HepG2 (cell line): ENCODE measurements around the gene UNC13D. TPM values are rescaled to one million over a fixed set of nuclear protein-coding genes. Genes with fewer than 3 reads are reported as not detected.

ENCODE experiments used
- ATAC-seq: fragments of 200-7000 bp; cut with Tn5 transposase; 3 replicates; pipeline ENCODE4 v1.9.1; 2020; ENCODE audit warnings: mild to moderate bottlenecking, moderate library complexity
- BruUV-seq: library from RNA; stranded (reverse); fragments of 400-500 nt; replicated peaks from 2 replicates; lab custom pipeline; 2021; lab: Mats Ljungman, UMichigan
- CTCF ChIA-PET: fragments of 300-600 bp; formaldehyde crosslinking; extraction: SDS; loops from one replicate; lab custom pipeline; 2021; ENCODE audit warnings: low total read pairs, inconsistent platforms, low intra/inter-chr PET ratio; lab: Yijun Ruan, JAX
- POLR2A ChIA-PET: fragments of 350-600 bp; sonication (Branson Sonifier 250); formaldehyde crosslinking; loops from one replicate; lab custom pipeline; 2020; ENCODE audit warnings: antibody characterized with exemption, inconsistent platforms; lab: Yijun Ruan, JAX
- DNase-seq: peaks from one replicate; pipeline ENCODE4 v3.0.0-alpha.2; 2015; ENCODE audit warnings: low spot score
- FAIRE-seq: peaks from 3 replicates; lab custom pipeline; 2011; peaks lifted over from hg19 to GRCh38; lab: Jason Lieb, UNC
- H2AFZ ChIP-seq: one replicate; pipeline ENCODE4 v1.6.1; 2011; ENCODE audit warnings: low read length, inconsistent platforms
- H3K27ac ChIP-seq: fragments of 300-600 bp; 3 replicates; pipeline ENCODE4 v1.8.0; 2011; ENCODE audit warnings: mixed run types, mild to moderate bottlenecking, mixed read lengths, low read length, inconsistent platforms; ENCODE audit not compliant: insufficient read depth; ENCODE audit errors: extremely low read length
- H3K27me3 ChIP-seq, 2 experiments: fragments of 200-600 bp in 1 of 2; 2 replicates in 1 of 2; 3 replicates in 1 of 2; pipeline versions ENCODE4 v1.6.0 to v1.8.0; 2011; ENCODE audit warnings: low read length in 2 of 2, mild to moderate bottlenecking in 2 of 2, moderate library complexity in 2 of 2, inconsistent platforms in 1 of 2; ENCODE audit not compliant: insufficient read depth in 2 of 2, control insufficient read depth in 1 of 2
- H3K36me3 ChIP-seq, 2 experiments: fragments of 200-600 bp in 1 of 2; replicated peaks in 1 of 2; 2 replicates in 1 of 2; 3 replicates in 1 of 2; pipeline versions ENCODE4 v1.5.1 to v1.8.0; 2011; ENCODE audit warnings: low read length in 2 of 2, inconsistent platforms in 1 of 2; ENCODE audit not compliant: insufficient read depth in 2 of 2, control insufficient read depth in 1 of 2
- H3K4me1 ChIP-seq: 2 replicates; pipeline ENCODE4 v1.5.1; 2012; ENCODE audit warnings: low read length, inconsistent platforms; ENCODE audit not compliant: insufficient read depth
- H3K4me2 ChIP-seq: 2 replicates; pipeline ENCODE4 v1.6.0; 2011; ENCODE audit warnings: low read depth, low read length, inconsistent platforms
- H3K4me3 ChIP-seq, 3 experiments: fragments of 200-600 bp in 1 of 3; sonication (generic), shearing (Covaris generic) in 1 of 3; replicated peaks in 1 of 3; 2 replicates each; pipeline ENCODE4 v1.5.1; 2011 to 2016; ENCODE audit warnings: low read length in 3 of 3, inconsistent platforms in 2 of 3, low read depth in 2 of 3, mild to moderate bottlenecking in 2 of 3, control low read depth in 1 of 3, mixed read lengths in 1 of 3; ENCODE audit not compliant: insufficient read depth in 1 of 3
- H3K79me2 ChIP-seq: one replicate; pipeline ENCODE4 v1.6.1; 2011; ENCODE audit warnings: low read length, inconsistent platforms; ENCODE audit not compliant: insufficient read depth
- H3K9ac ChIP-seq: 2 replicates; pipeline ENCODE4 v1.6.0; 2011; ENCODE audit warnings: mild to moderate bottlenecking, low read depth, low read length, inconsistent platforms; ENCODE audit not compliant: insufficient read depth
- H3K9me3 ChIP-seq: 2 replicates; pipeline ENCODE4 v1.5.1; 2012; ENCODE audit warnings: mild to moderate bottlenecking, low read length
- H4K20me1 ChIP-seq: 2 replicates; pipeline ENCODE4 v1.6.0; 2011; ENCODE audit warnings: inconsistent platforms, mild to moderate bottlenecking, low read length, moderate library complexity; ENCODE audit not compliant: insufficient read depth
- AGO1 ChIP-seq: fragments of 200-400 bp; formaldehyde crosslinking; IDR thresholded peaks from 2 replicates; pipeline ENCODE4 v1.6.1; 2017; ENCODE audit warnings: mild to moderate bottlenecking, low read depth, low read length, moderate library complexity; ENCODE audit not compliant: poor library complexity, severe bottlenecking
- HES4 ChIP-seq: sonication (generic); formaldehyde crosslinking; IDR thresholded peaks from 2 replicates; pipeline ENCODE4 v1.9.0; 2021; ENCODE audit warnings: mild to moderate bottlenecking, missing genetic modification reagents, borderline replicate concordance
- KDM3A ChIP-seq: IDR thresholded peaks from 2 replicates; pipeline ENCODE4 v1.6.1; 2018; ENCODE audit warnings: low read depth, missing compliant biosample characterization
- NFATC3 ChIP-seq: sonication (generic); formaldehyde crosslinking; IDR thresholded peaks from 2 replicates; pipeline ENCODE4 v1.5.1; 2020; ENCODE audit warnings: mild to moderate bottlenecking, missing genetic modification reagents
- POLR2A ChIP-seq, 2 experiments: IDR thresholded peaks; 2 replicates each; pipeline ENCODE4 v1.6.1; 2011; ENCODE audit warnings: low read depth in 2 of 2, low read length in 2 of 2, mild to moderate bottlenecking in 1 of 2, moderate library complexity in 1 of 2; ENCODE audit not compliant: insufficient read depth in 1 of 2
- POLR2G ChIP-seq: fragments of 200-400 bp; formaldehyde crosslinking; IDR thresholded peaks from 2 replicates; pipeline ENCODE4 v1.6.1; 2018; ENCODE audit warnings: mild to moderate bottlenecking, low read depth, low read length, moderate library complexity
- PRMT3 ChIP-seq: sonication (generic); formaldehyde crosslinking; IDR thresholded peaks from 2 replicates; pipeline ENCODE4 v1.8.1; 2022; ENCODE audit warnings: low read depth, mild to moderate bottlenecking, moderate library complexity, missing genetic modification reagents, borderline replicate concordance
- RBM22 ChIP-seq: fragments of 200-400 bp; formaldehyde crosslinking; optimal IDR thresholded peaks from 2 replicates; pipeline ENCODE3; 2017; ENCODE audit warnings: mild to moderate bottlenecking, low read length, moderate library complexity
- SNAPC2 ChIP-seq: sonication (generic); formaldehyde crosslinking; IDR thresholded peaks from 2 replicates; pipeline ENCODE4 v1.8.1; 2022; ENCODE audit warnings: mild to moderate bottlenecking, missing genetic modification reagents
- TBP ChIP-seq: sonication (generic); formaldehyde crosslinking; IDR thresholded peaks from 2 replicates; pipeline ENCODE4 v1.5.0; 2020; ENCODE audit warnings: missing genetic modification reagents
- ZNF503 ChIP-seq: sonication (generic); formaldehyde crosslinking; IDR thresholded peaks from 2 replicates; pipeline ENCODE4 v1.4.0; 2020; ENCODE audit warnings: missing genetic modification reagents
- ZNF572 ChIP-seq: sonication (generic); formaldehyde crosslinking; IDR thresholded peaks from 2 replicates; pipeline ENCODE4 v1.5.1; 2020; ENCODE audit warnings: mild to moderate bottlenecking, missing genetic modification reagents
- ZNF615 ChIP-seq: sonication (generic); formaldehyde crosslinking; IDR thresholded peaks from 2 replicates; pipeline ENCODE4 v1.5.0; 2020; ENCODE audit warnings: mild to moderate bottlenecking, missing genetic modification reagents, borderline replicate concordance
- WGBS: methylation state at CpG from one replicate; pipeline ENCODE4 v1.1.6; 2017; ENCODE audit warnings: low lambda C conversion rate; 5-methylcytosine and 5-hydroxymethylcytosine counted together
- in situ Hi-C: cut with HindIII; loops from 2 replicates; pipeline ENCODE4 v1.10.0; 2017; ENCODE audit warnings: low pct_unique_long_range_greater_than_20kb; ENCODE audit not compliant: extremely low pct_ligation_motif_present
- intact Hi-C: fragments of 100-400 bp; cut with micrococcal nuclease; formaldehyde crosslinking; loops from one replicate; pipeline ENCODE4 v1.10.0; 2022; ENCODE audit not compliant: unreplicated experiment
- polyA plus RNA-seq, 8 experiments: library from polyadenylated mRNA; depleted of rRNA in 3 of 8; stranded (reverse) in 7 of 8; unstranded in 1 of 8; fragments of >200 nt; fragmentation: Illumina TruSeq in 4 of 8; extraction: Trizol in 4 of 8; gene quantifications; 2 replicates each; pipeline versions ENCODE4 v1.2.1 to v1.2.3, GENCODE V29; 2011 to 2016; ENCODE audit warnings: low read depth in 4 of 8, missing spikeins in 1 of 8, mixed read lengths in 1 of 8; ENCODE audit not compliant: insufficient read depth in 1 of 8
- total RNA-seq, 5 experiments: library from RNA; depleted of rRNA; stranded (reverse); fragments of >200 nt; fragmentation: Illumina TruSeq; extraction: Trizol; gene quantifications; 2 replicates each; pipeline ENCODE4 v1.2.3, GENCODE V29; 2016; ENCODE audit warnings: low read depth in 1 of 5
- TF ChIP-seq, protein P1 (sequence below): sonication (generic); formaldehyde crosslinking; conservative IDR thresholded peaks from 2 replicates; pipeline ENCODE4 v1.8.1; 2023; ENCODE audit warnings: missing genetic modification reagents
- TF ChIP-seq, protein P2 (sequence below): sonication (generic); formaldehyde crosslinking; IDR thresholded peaks from 2 replicates; pipeline ENCODE4 v1.5.1; 2020; ENCODE audit warnings: mild to moderate bottlenecking, missing genetic modification reagents

The UNC13D gene
- total and polyA plus RNA-seq, 2 of the 13 experiments (the other 11 are each of a cell fraction or from before 2014, with no cell fraction given) = 29.7 to 42.7 TPM

- TF ChIP-seq, protein P1, sequence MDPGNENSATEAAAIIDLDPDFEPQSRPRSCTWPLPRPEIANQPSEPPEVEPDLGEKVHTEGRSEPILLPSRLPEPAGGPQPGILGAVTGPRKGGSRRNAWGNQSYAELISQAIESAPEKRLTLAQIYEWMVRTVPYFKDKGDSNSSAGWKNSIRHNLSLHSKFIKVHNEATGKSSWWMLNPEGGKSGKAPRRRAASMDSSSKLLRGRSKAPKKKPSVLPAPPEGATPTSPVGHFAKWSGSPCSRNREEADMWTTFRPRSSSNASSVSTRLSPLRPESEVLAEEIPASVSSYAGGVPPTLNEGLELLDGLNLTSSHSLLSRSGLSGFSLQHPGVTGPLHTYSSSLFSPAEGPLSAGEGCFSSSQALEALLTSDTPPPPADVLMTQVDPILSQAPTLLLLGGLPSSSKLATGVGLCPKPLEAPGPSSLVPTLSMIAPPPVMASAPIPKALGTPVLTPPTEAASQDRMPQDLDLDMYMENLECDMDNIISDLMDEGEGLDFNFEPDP (CRISPR knock-in tag) = no peak
- no peak for TF ChIP-seq POLR2A (IDR thresholded peaks at IDR 0.05; ENCODE audit: insufficient read depth in 1 of 2, low read depth in 2 of 2, low read length in 2 of 2)
Measured at GRCh38 chr17:75826561-75827307, 17.5 kb downstream of the UNC13D start (continued).

GRCh38 chr17:75825748-75826370, 18.3 kb downstream of the UNC13D start:
- ChIA-PET POLR2A (interaction anchor here (1.0 to 8.0 kb wide), 13 partner anchors 8 to 71 kb away, joined by 3 to 88 read pairs (median 7); partner anchors contain the start of genes UNC13D, UNK and WBP2), CTCF (no interaction called here)
- no peak overlapping the region for H3K4me3 ChIP-seq
- FAIRE-seq = no peak
- intact Hi-C loops = loop anchor here (5.0 kb wide), 1 partner anchor 49 kb away; a partner anchor contains a TSS
- H3K36me3 ChIP-seq = peaks cover 22 to 53% of the 10 kb centered on the region in 2 experiments
- DNase-seq = no peak
- no peak overlapping the region for H3K9ac ChIP-seq
- peak overlapping the region; percentile 33 for H3K27ac ChIP-seq
- H3K4me2 ChIP-seq = no peak overlapping the region
- no TSS peak for BruUV-seq
- ATAC-seq = no peak
- 94% methylated on average over 12 of the region's 12 CpGs for WGBS
- peaks cover 22% of the 10 kb centered on the region for H3K4me1 ChIP-seq
- H3K79me2 ChIP-seq = no peaks in the 10 kb centered on the region
- H3K9me3 ChIP-seq = no peaks in the 10 kb centered on the region
- no peaks in the 10 kb centered on the region for H4K20me1 ChIP-seq
- in situ Hi-C loops = no loop called here
- no peaks in the 10 kb centered on the region for H3K27me3 ChIP-seq
- no peak overlapping the region for H2AFZ ChIP-seq
- TF ChIP-seq KDM3A (CRISPR knock-in tag) = no peak
- no peak for TF ChIP-seq TBP (CRISPR knock-in tag)
- TF ChIP-seq POLR2G = peak; percentile 32; the same call in 1 of the 2 replicates
- TF ChIP-seq SNAPC2 (CRISPR knock-in tag) = no peak
- TF ChIP-seq ZNF503 (CRISPR knock-in tag) = no peak
- TF ChIP-seq HES4 (CRISPR knock-in tag) = no peak
- TF ChIP-seq ZNF572 (CRISPR knock-in tag) = no peak
- no peak for TF ChIP-seq NFATC3 (CRISPR knock-in tag)
- TF ChIP-seq AGO1 = no peak
- peak; percentile 41 for TF ChIP-seq RBM22
- TF ChIP-seq, protein P2, sequence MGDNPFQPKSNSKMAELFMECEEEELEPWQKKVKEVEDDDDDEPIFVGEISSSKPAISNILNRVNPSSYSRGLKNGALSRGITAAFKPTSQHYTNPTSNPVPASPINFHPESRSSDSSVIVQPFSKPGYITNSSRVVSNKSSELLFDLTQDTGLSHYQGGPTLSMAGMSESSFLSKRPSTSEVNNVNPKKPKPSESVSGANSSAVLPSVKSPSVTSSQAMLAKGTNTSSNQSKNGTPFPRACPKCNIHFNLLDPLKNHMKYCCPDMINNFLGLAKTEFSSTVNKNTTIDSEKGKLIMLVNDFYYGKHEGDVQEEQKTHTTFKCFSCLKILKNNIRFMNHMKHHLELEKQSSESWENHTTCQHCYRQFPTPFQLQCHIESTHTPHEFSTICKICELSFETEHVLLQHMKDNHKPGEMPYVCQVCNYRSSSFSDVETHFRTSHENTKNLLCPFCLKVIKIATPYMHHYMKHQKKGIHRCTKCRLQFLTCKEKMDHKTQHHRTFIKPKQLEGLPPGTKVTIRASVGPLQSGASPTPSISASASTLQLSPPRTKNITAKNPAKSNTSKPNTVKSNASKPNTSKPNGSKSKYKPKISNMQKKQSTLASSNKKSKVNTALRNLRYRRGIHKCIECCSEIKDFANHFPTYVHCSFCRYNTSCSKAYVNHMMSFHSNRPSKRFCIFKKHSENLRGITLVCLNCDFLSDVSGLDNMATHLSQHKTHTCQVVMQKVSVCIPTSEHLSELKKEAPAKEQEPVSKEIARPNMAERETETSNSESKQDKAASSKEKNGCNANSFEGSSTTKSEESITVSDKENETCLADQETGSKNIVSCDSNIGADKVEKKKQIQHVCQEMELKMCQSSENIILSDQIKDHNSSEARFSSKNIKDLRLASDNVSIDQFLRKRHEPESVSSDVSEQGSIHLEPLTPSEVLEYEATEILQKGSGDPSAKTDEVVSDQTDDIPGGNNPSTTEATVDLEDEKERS (CRISPR knock-in tag) = no peak
- no peak for TF ChIP-seq ZNF615 (CRISPR knock-in tag)
- TF ChIP-seq PRMT3 (CRISPR knock-in tag) = no peak
